Stomach (tissue), 9 donors: ENCODE results near the gene MYD88. TPM values are rescaled to one million over a fixed set of nuclear protein-coding genes. Genes with fewer than 3 reads are reported as not detected.
"Not testable (repeated sequence)": the region's sequence is repeated elsewhere in the genome, so short reads cannot be mapped to it uniquely, and the experiment has no call there.

Source experiments
- DNase-seq, 2 donors: peaks; one replicate each; pipeline versions ENCODE4 v3.0.0 to v3.0.0-alpha.2; 2013 to 2019
- H3K27ac ChIP-seq, 5 donors: fragments of 200-600 bp in 4 of 5; sonication (generic) in 4 of 5; one replicate each; pipeline ENCODE4 v1.5.1; 2013 to 2019; ENCODE audit warnings: mild to moderate bottlenecking in 1 of 5, moderate library complexity in 1 of 5
- H3K27me3 ChIP-seq, 3 donors: fragments of 200-600 bp; sonication (generic); one replicate each; pipeline ENCODE4 v1.5.1; 2017 to 2019; ENCODE audit warnings: mixed run types in 1 of 3
- H3K36me3 ChIP-seq, 4 donors: fragments of 200-600 bp; sonication (generic); 1 replicate in 3 of 4; 2 replicates in 1 of 4; pipeline ENCODE4 v1.5.1; 2016 to 2019
- H3K4me1 ChIP-seq, 4 donors: fragments of 200-600 bp; sonication (generic); one replicate each; pipeline ENCODE4 v1.5.1; 2016 to 2019
- H3K4me3 ChIP-seq, 4 donors: fragments of 200-600 bp; sonication (generic) in 3 of 4; one replicate each; pipeline ENCODE4 v1.5.1; 2016 to 2019; ENCODE audit warnings: mild to moderate bottlenecking in 1 of 4
- H3K9me3 ChIP-seq, 4 donors: fragments of 200-600 bp; sonication (generic); one replicate each; pipeline ENCODE4 v1.5.1; 2016 to 2019
- CTCF ChIP-seq, 7 experiments: fragments of 450-650 bp in 4 of 7; fragments of 200-600 bp in 3 of 7; sonication (generic) in 3 of 7; IDR thresholded peaks; one replicate each; pipeline ENCODE4 v1.5.1; 2016 to 2019; ENCODE audit warnings: antibody characterized with exemption in 7 of 7, control low read depth in 2 of 7, mild to moderate bottlenecking in 1 of 7
- EP300 ChIP-seq: sonication (generic); formaldehyde crosslinking; IDR thresholded peaks from one replicate; pipeline ENCODE4 v1.6.1; 2017; ENCODE audit warnings: antibody characterized with exemption
- POLR2A ChIP-seq, 4 donors: fragments of 450-650 bp; IDR thresholded peaks; one replicate each; pipeline ENCODE4 v1.6.1; 2016; ENCODE audit warnings: antibody characterized with exemption in 4 of 4, control low read depth in 2 of 4, mild to moderate bottlenecking in 1 of 4, moderate library complexity in 1 of 4
- POLR2AphosphoS5 ChIP-seq, 3 donors: sonication (generic); formaldehyde crosslinking; IDR thresholded peaks; one replicate each; pipeline ENCODE4 v1.6.1; 2016; ENCODE audit warnings: antibody characterized with exemption in 3 of 3
- WGBS, 5 donors: extraction: QIAGEN DNeasy Blood & Tissue Kit in 3 of 5; methylation state at CpG; one replicate each; pipeline versions ENCODE4 v1.1.5 to v1.1.7; 2013 to 2018; 5-methylcytosine and 5-hydroxymethylcytosine counted together
- intact Hi-C: fragments of 100-400 bp; cut with DNase I; formaldehyde crosslinking; loops from one replicate; pipeline ENCODE4 v1.15.1; 2023; ENCODE audit warnings: low total_unique reads
- polyA plus RNA-seq, 3 donors: library from polyadenylated mRNA; stranded (reverse); fragments of 200-250 nt; gene quantifications; one replicate each; pipeline ENCODE4 v1.2.3, GENCODE V29; 2013
- total RNA-seq, 5 donors: library from RNA; depleted of rRNA; stranded (reverse); fragments of >200 nt; gene quantifications; one replicate each; pipeline versions ENCODE4 v1.1.0 to v1.2.3, GENCODE V29; 2014 to 2016
- donor health status: healthy with polysubstance abuse.
- donor health status: Bipolar disorder and iron deficiency.
- donor health status: healthy.

Gene MYD88
- total and polyA plus RNA-seq, 8 donors = 9.0 to 67.8 (median 31.9) TPM

DNA sequence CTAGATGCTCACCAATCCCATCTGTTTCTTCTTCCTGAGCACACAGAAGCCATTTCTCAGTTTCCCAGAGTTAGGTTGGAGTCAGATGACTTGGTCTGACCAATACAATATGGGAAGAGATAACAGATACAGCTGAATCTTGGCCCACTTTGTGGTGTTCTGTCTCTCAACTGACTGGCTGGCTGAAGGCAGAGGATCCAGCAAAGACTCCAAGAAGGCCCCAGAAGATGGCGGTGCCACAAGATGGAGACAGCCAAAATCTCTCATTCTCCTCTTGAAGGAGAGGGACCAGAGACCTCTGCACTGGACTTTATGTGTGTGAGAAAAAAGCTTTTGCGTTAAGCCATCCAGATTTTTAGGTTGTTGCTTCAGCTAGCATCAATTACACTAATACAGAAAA lies 18.7 kb downstream of the MYD88 start:
- TF ChIP-seq CTCF (IDR thresholded peaks at IDR 0.05) (no peak), POLR2A (IDR thresholded peaks at IDR 0.05) (no peak), EP300 (no peak), POLR2AphosphoS5 (IDR thresholded peaks at IDR 0.05) (no peak)
- Histone ChIP-seq H3K4me3 (no peak overlapping the region), H3K36me3 (no peaks in the 10 kb centered on the region), H3K27me3 (no peaks in the 10 kb centered on the region), H3K9me3 (no peaks in the 10 kb centered on the region), H3K27ac (no peak overlapping the region), H3K4me1 (peaks cover 0 to 20% (median 0%) of the 10 kb centered on the region in 4 donors)
- intact Hi-C loops = no loop called here
- 91 to 100% (median 97%) methylated on average over 2 of the region's 2 CpGs for WGBS, 5 donors
- no peak for DNase-seq

GRCh38 chr3:38157595-38157994 lies 19.1 kb downstream of the MYD88 start:
- H3K27ac ChIP-seq = no peak overlapping the region
- DNase-seq = peak in 1 of 2 donors; percentile 45
- intact Hi-C loops = no loop called here
- TF ChIP-seq POLR2AphosphoS5 (IDR thresholded peaks at IDR 0.05) = no peak
- no peaks in the 10 kb centered on the region for H3K27me3 ChIP-seq
- no peak overlapping the region for H3K4me3 ChIP-seq
- no peaks in the 10 kb centered on the region for H3K9me3 ChIP-seq
- 83 to 95% (median 91%) methylated on average over 3 of the region's 3 CpGs for WGBS, 5 donors
- peaks cover 0 to 20% (median 0%) of the 10 kb centered on the region in 4 donors for H3K4me1 ChIP-seq
- no peaks in the 10 kb centered on the region for H3K36me3 ChIP-seq

DNA sequence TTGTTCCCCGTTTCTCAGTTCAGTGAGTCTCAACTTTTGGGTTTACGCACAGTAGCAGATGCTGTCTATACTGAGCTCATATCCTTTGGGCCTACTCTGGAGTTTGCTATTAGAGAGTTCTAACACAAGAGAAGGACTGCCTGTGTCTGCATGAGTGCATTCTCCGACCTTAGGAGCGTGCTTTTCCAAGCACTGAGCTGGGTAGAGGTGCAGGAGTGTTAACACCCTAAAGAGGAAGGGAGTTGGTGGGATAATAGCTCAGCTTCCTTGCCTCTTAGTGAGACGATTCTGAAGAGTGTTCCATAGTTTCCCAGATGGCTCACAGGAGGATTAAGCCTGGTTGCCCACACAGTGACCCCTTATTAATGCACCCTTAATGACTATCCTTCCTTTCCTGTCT lies 20.0 kb downstream of the MYD88 start:
- TF ChIP-seq CTCF (IDR thresholded peaks at IDR 0.05) (no peak), EP300 (no peak), POLR2AphosphoS5 (IDR thresholded peaks at IDR 0.05) (no peak), POLR2A (IDR thresholded peaks at IDR 0.05) (no peak)
- Histone ChIP-seq H3K9me3 (no peaks in the 10 kb centered on the region), H3K27ac (no peak overlapping the region), H3K36me3 (no peaks in the 10 kb centered on the region), H3K4me1 (peaks cover 0 to 14% (median 0%) of the 10 kb centered on the region in 4 donors), H3K4me3 (no peak overlapping the region), H3K27me3 (no peaks in the 10 kb centered on the region)
- intact Hi-C loops = no loop called here
- DNase-seq = no peak
- WGBS, 5 donors = 79 to 88% (median 84%) methylated on average over 5 of the region's 5 CpGs

DNA sequence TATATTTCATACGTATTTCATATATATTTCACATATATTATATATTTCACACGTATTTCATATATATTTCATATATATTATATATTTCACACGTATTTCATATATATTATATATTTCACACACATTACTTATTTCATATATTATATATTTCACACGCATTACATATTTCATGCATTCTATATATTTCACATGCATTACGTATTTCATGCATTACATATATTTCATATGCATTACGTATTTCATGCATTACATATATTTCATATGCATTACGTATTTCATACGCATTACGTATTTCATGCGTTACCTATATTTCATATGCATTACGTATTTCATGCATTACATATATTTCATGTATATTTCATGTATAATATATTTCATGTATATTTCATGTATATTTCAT lies 22.2 kb downstream of the MYD88 start:
- DNase-seq, H3K4me1 ChIP-seq, H3K27ac ChIP-seq, H3K36me3 ChIP-seq, H3K9me3 ChIP-seq, H3K27me3 ChIP-seq, intact Hi-C loops, H3K4me3 ChIP-seq: not testable (repeated sequence)
- WGBS, 5 donors = 93 to 97% (median 94%) methylated on average over 11 of the region's 11 CpGs

- no peaks in the 10 kb centered on the region for H3K36me3 ChIP-seq
- H3K4me3 ChIP-seq = no peak overlapping the region
- H3K27ac ChIP-seq = peak overlapping the region in 3 of 5 donors; percentile 97
- peak in 1 of 2 donors; percentile 47 for DNase-seq
- intact Hi-C loops = no loop called here
- WGBS, 5 donors = 88 to 90% (median 89%) methylated on average over 12 of the region's 12 CpGs
- no peaks in the 10 kb centered on the region for H3K9me3 ChIP-seq
- peaks cover 18 to 30% (median 22%) of the 10 kb centered on the region in 4 donors for H3K4me1 ChIP-seq
- no peaks in the 10 kb centered on the region for H3K27me3 ChIP-seq
- peak in 2 of 7 experiments; percentile 15 to 17 for TF ChIP-seq CTCF (IDR thresholded peaks at IDR 0.05)
- TF ChIP-seq EP300 = no peak
Measured at GRCh38 chr3:38163117-38163840, 24.8 kb downstream of the MYD88 start.
